ENCODE results near the gene COG5. TPM values are rescaled to one million over a fixed set of nuclear protein-coding genes. Genes with fewer than 3 reads are reported as not detected.

Gene COG5
- total RNA-seq, 2 experiments from 2014 or later: 34.0 to 37.7 TPM

- POLR2A ChIA-PET: no interaction called here
- CTCF ChIA-PET: no interaction called here
Observed at GRCh38 chr7:107210400-107210799, 353.3 kb downstream of the COG5 start.

- POLR2A ChIA-PET: no interaction called here
- CTCF ChIA-PET: no interaction called here
Observed at GRCh38 chr7:107209565-107209964, 354.2 kb downstream of the COG5 start.

GRCh38 chr7:107208563-107208962, 355.2 kb downstream of the COG5 start:
- ChIA-PET CTCF (no interaction called here), POLR2A (no interaction called here)

- ChIA-PET CTCF (interaction anchor here (0.5 kb wide), 1 partner anchor 268 kb away, joined by 3 read pairs; no protein-coding TSS in a partner anchor), POLR2A (no interaction called here)
Observed at GRCh38 chr7:107208024-107208521, 355.6 kb downstream of the COG5 start.

DNA sequence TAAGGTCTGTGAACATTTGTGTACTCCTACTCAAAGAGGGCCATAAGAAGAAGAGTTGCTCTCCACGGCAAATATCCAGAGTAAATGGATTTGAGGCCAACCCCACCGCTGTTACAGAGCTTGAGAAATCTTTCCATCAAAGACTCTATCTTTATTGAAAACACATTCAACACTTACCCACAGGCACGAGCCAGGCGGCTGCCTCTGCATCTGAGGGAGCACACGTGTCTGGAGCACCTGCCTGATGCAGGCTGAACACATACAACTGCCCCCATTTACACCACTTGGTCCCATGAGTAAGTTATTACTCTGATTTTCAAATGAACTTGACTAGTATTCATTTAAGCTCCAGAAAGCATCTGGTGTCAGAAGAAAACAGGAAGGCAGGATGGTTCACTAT, 356.3 kb downstream of the COG5 start:
- ChIA-PET CTCF (interaction anchor here (0.5 kb wide), 1 partner anchor 267 kb away, joined by 3 read pairs; no protein-coding TSS in a partner anchor), POLR2A (no interaction called here)

- CTCF ChIA-PET: no interaction called here
- POLR2A ChIA-PET: no interaction called here
Observed at GRCh38 chr7:107206706-107207105, 357.0 kb downstream of the COG5 start.

DNA sequence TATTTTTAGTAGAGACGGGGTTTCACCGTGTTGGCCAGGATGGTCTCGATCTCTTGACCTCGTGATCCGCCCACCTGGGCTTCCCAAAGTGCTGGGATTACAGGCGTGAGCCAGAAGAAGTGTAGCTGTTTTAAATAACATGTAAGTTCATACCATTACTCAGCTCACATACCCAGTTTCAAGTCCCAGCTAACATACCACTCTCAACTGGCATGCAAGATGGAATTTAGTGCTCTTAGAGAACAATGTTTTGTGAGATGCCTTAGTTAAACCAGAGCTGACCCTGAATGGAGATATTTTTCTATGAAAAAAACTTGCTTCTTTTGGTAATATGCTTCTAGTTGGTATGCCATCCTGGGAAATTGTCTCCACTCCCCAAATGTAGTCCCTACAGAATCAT, 357.6 kb downstream of the COG5 start:
- ChIA-PET CTCF (no interaction called here), POLR2A (no interaction called here)

- POLR2A ChIA-PET: no interaction called here
- CTCF ChIA-PET: no interaction called here
Observed at GRCh38 chr7:107203607-107204006, 360.1 kb downstream of the COG5 start.

DNA sequence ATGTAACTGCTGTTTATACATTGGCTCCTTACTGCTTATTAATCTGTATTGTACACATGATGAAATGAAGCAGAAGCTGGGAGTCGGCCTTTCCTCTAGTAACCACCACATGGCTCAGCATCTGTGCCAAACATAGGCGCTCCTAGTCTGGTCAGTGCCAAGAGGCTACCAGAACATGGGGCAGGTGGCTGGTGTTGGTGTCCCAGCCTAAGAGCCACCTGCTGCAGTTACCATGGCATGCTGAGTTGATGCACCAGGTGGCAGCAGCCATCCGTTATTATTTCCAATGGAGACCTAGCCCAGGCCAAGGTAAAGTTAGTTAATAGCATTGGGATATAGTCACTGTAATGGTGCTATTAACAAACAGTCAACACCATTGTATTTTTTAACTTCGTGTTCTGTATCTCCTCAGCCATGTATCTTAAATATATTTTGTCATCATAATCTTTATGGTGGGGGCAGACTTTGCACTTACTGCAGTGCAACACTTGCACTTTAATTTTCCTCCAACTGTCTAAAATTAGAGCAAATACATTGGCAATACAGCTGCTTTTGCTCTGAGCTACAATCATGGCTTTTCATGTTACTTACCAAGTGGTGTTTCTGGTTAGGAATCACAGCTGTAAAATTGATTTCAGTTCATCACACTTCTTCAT, 361.8 kb downstream of the COG5 start:
- ChIA-PET POLR2A (no interaction called here), CTCF (no interaction called here)

GRCh38 chr7:107196834-107197610, 366.7 kb downstream of the COG5 start:
- ChIA-PET CTCF (no interaction called here), POLR2A (no interaction called here)

GRCh38 chr7:107194052-107194451, 369.7 kb downstream of the COG5 start:
- POLR2A ChIA-PET: interaction anchor here (0.7 kb wide), 1 partner anchor 550 kb away, joined by 3 read pairs; the partner anchor contains the start of gene CBLL1
- CTCF ChIA-PET: no interaction called here

DNA sequence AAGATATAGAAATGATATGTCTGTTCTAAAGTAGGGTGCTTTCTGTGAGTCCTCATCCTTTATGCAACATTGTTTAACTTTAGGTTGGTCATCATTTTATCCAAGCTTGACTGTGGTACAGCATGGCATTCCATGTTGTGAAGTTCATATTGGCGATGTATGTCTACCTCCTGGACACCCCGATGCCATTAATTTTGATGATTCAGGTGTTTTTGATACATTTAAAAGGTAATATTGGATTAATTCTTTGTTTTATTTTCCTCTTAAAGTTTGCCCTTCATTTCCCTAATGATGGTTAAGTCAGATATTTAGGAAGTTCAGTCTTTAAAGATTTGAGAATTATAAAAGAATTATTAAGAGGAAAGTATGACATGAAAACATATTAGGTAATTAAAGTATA, 373.6 kb downstream of the COG5 start:
- ChIA-PET CTCF (interaction anchor here (0.9 kb wide), 1 partner anchor 21 kb away, joined by 3 read pairs; no protein-coding TSS in a partner anchor), POLR2A (interaction anchor here (0.6 kb wide), 1 partner anchor 20 kb away, joined by 4 read pairs; no protein-coding TSS in a partner anchor)

DNA sequence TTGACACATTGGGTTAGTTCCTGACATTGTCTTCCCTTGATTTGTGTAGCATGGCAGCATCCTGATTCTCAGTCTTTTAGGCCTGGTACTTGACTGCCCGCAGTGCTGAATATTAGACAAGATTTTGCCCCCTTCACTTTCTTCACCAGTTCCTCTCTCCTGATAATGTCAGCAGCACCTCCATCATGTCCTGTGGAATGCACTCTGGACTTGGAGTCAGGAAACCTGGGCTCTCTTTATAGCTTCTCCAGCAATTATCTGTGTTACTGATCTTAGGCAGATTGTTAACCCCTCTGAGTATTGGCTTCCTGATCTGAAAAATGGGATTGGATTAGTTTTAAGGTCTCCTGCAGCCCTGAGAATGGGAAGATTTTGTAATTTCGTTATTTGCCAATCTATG, 375.9 kb downstream of the COG5 start:
- ChIA-PET CTCF (no interaction called here), POLR2A (no interaction called here)

- ChIA-PET POLR2A (no interaction called here), CTCF (no interaction called here)
Observed at GRCh38 chr7:107186240-107186639, 377.5 kb downstream of the COG5 start.

GRCh38 chr7:107185716-107186115, 378.0 kb downstream of the COG5 start:
- CTCF ChIA-PET: interaction anchor here (0.7 kb wide), 1 partner anchor 32 kb away, joined by 4 read pairs; no protein-coding TSS in a partner anchor
- POLR2A ChIA-PET: no interaction called here

DNA sequence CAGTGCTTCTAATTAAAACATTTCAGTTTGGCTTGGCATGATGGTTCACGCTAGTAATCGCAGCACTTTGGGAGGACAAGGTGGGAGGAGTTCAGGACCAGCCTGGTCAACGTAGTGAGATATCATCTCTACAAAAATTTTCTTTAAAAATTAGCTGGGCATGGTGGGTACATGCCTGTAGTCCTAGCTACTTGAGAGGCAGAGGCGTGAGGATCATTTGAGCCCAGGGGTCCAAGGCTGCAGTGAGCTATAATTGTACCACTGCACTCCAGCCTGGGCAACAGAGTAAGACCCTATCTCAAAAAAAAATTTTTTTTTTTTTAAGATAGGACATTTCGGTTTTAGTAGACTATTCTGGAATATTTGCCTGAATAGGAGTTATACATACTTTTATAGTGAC, 382.5 kb downstream of the COG5 start:
- POLR2A ChIA-PET: no interaction called here
- CTCF ChIA-PET: interaction anchor here (0.6 to 2.2 kb wide), 3 partner anchors 12 to 777 kb away, joined by 3 to 6 read pairs (median 3); no protein-coding TSS in a partner anchor

- POLR2A ChIA-PET: interaction anchor here (1.2 kb wide), 1 partner anchor 11 kb away, joined by 7 read pairs; the partner anchor contains the start of gene HBP1
- CTCF ChIA-PET: interaction anchor here (2.1 to 2.2 kb wide), 2 partner anchors 11 to 33 kb away, joined by 6 to 7 read pairs; no protein-coding TSS in a partner anchor
Observed at GRCh38 chr7:107180378-107180777, 383.3 kb downstream of the COG5 start.

DNA sequence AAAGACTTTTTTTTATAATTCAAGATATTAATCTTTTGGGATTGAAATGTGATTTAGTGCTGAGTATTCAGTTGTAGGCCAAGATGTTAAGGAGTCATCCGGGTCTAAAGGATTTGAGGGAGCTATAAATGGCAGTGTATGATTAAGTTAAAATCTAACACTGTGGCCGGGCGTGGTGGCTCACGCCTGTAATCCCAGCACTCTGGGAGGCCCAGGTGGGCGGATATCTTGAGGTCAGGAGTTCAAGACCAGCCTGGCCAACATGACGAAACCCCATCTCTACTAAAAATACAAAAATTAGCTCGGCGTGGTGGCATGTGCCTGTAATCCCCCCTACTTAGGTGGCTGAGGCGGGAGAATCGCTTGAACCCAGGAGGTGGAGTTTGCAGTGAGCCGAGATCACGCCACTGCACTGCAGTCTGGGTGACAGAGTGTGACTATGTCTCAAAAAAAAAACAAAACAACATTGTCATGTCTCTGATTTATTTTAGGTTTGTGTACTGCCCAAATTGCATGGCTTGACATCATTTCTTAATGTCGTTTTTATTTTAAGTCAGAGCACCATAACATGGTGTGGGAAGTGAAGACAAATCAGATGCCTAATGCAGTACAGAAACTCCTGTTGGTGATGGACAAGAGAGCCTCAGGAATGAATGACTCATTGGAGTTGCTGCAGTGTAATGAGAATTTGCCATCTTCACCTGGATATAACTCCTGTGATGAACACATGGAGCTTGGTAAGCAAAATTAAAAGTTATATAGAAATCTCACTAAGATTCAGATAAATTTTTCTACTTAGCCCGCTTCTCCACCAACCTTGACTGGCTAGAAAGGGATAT, 384.2 kb downstream of the COG5 start:
- ChIA-PET POLR2A (interaction anchor here (0.5 to 1.2 kb wide), 2 partner anchors 11 to 384 kb away, joined by 5 to 7 read pairs; partner anchors contain the start of gene HBP1), CTCF (interaction anchor here (2.1 to 2.2 kb wide), 2 partner anchors 10 to 32 kb away, joined by 6 to 7 read pairs; no protein-coding TSS in a partner anchor)

GRCh38 chr7:107173691-107174406, 389.9 kb downstream of the COG5 start:
- CTCF ChIA-PET: interaction anchor here (1.4 kb wide), 1 partner anchor 23 kb away, joined by 3 read pairs; no protein-coding TSS in a partner anchor
- POLR2A ChIA-PET: no interaction called here
